Calu3 (cell line): Measurements from ENCODE around the gene SND1. TPM values are rescaled to one million over a fixed set of nuclear protein-coding genes. Genes with fewer than 3 reads are reported as not detected.

Experiments
- BruUV-seq: library from RNA; stranded (reverse); fragments of 400-500 nt; replicated peaks from 2 replicates; lab custom pipeline; 2021; lab: Mats Ljungman, UMichigan
- CTCF ChIA-PET: fragments of 300-600 bp; sonication (Branson Sonifier 250); formaldehyde crosslinking; loops from one replicate; lab custom pipeline; 2022; ENCODE audit warnings: antibody characterized with exemption; lab: Charles Lee
- DNase-seq: peaks from one replicate; pipeline ENCODE4 v3.0.0; 2022
- H3K27ac Mint-ChIP-seq: one replicate; pipeline ENCODE4 v1.8.0; 2022; ENCODE audit warnings: mixed read lengths; ENCODE audit not compliant: unreplicated experiment
- H3K27me3 Mint-ChIP-seq: one replicate; pipeline ENCODE4 v1.8.0; 2022; ENCODE audit warnings: mixed read lengths; ENCODE audit not compliant: unreplicated experiment
- H3K36me3 Mint-ChIP-seq: one replicate; pipeline ENCODE4 v1.8.0; 2022; ENCODE audit warnings: mild to moderate bottlenecking, moderate library complexity, mixed read lengths; ENCODE audit not compliant: insufficient read depth, unreplicated experiment
- H3K4me1 Mint-ChIP-seq: one replicate; pipeline ENCODE4 v1.8.0; 2022; ENCODE audit warnings: mild to moderate bottlenecking, low read depth, mixed read lengths; ENCODE audit not compliant: unreplicated experiment
- H3K4me3 Mint-ChIP-seq: one replicate; pipeline ENCODE4 v1.8.0; 2022; ENCODE audit warnings: mild to moderate bottlenecking, low read depth, moderate library complexity, mixed read lengths; ENCODE audit not compliant: unreplicated experiment
- H3K9me3 Mint-ChIP-seq: one replicate; pipeline ENCODE4 v1.8.0; 2022; ENCODE audit warnings: low read depth, mixed read lengths; ENCODE audit not compliant: unreplicated experiment
- CTCF ChIP-seq: fragments of 200-600 bp; IDR thresholded peaks from one replicate; pipeline ENCODE4 v1.8.0; 2022; ENCODE audit warnings: antibody characterized with exemption; ENCODE audit not compliant: unreplicated experiment
- intact Hi-C: fragments of 100-400 bp; cut with micrococcal nuclease; formaldehyde crosslinking; loops from one replicate; pipeline ENCODE4 v1.10.0; 2022; ENCODE audit not compliant: unreplicated experiment
- total RNA-seq: library from RNA; stranded (reverse); gene quantifications from 2 replicates; pipeline ENCODE4 v1.2.3, GENCODE V29; 2022

SND1 gene
- total RNA-seq, 1 experiment from 2014 or later, result 205 TPM

- H3K36me3 Mint-ChIP-seq, result no peaks in the 10 kb centered on the region
- no peak overlapping the region for H3K27ac Mint-ChIP-seq
- no peaks in the 10 kb centered on the region for H3K9me3 Mint-ChIP-seq
- H3K4me1 Mint-ChIP-seq, result peaks cover 8% of the 10 kb centered on the region
- no peak for TF ChIP-seq CTCF
- no peak overlapping the region for H3K4me3 Mint-ChIP-seq
- intact Hi-C loops, result no loop called here
- no TSS peak for BruUV-seq
- H3K27me3 Mint-ChIP-seq, result no peaks in the 10 kb centered on the region
- DNase-seq, result no peak
- CTCF ChIA-PET, result no interaction called here
Observed at GRCh38 chr7:127798769-127799372, 146.9 kb downstream of the SND1 start.

GRCh38 chr7:127799535-127800305 is 147.7 kb downstream of the SND1 start:
- no TSS peak for BruUV-seq
- Mint-ChIP-seq H3K27me3 (no peaks in the 10 kb centered on the region), H3K4me3 (no peak overlapping the region), H3K9me3 (no peaks in the 10 kb centered on the region), H3K36me3 (no peaks in the 10 kb centered on the region), H3K27ac (no peak overlapping the region), H3K4me1 (peaks cover 8% of the 10 kb centered on the region)
- CTCF ChIA-PET, result no interaction called here
- no peak for DNase-seq
- intact Hi-C loops, result no loop called here
- no peak for TF ChIP-seq CTCF

GRCh38 chr7:127802845-127803244 is 150.9 kb downstream of the SND1 start:
- Mint-ChIP-seq H3K27me3 (no peaks in the 10 kb centered on the region), H3K27ac (no peak overlapping the region), H3K36me3 (no peaks in the 10 kb centered on the region), H3K4me3 (no peak overlapping the region), H3K4me1 (peaks cover 6% of the 10 kb centered on the region), H3K9me3 (no peaks in the 10 kb centered on the region)
- intact Hi-C loops, result no loop called here
- DNase-seq, result no peak
- no TSS peak for BruUV-seq
- CTCF ChIA-PET, result no interaction called here
- no peak for TF ChIP-seq CTCF

- CTCF ChIA-PET, result no interaction called here
- Mint-ChIP-seq H3K27me3 (no peaks in the 10 kb centered on the region), H3K27ac (no peak overlapping the region), H3K4me3 (no peak overlapping the region), H3K4me1 (no peaks in the 10 kb centered on the region), H3K9me3 (no peaks in the 10 kb centered on the region), H3K36me3 (no peaks in the 10 kb centered on the region)
- intact Hi-C loops, result no loop called here
- TF ChIP-seq CTCF, result no peak
- no peak for DNase-seq
- no TSS peak for BruUV-seq
Observed at GRCh38 chr7:127803626-127804025, 151.6 kb downstream of the SND1 start.
